ENCODE measurements around the gene OR1E1. TPM values are rescaled to one million over a fixed set of nuclear protein-coding genes. Genes with fewer than 3 reads are reported as not detected.
A peak's percentile ranks its signal among the peaks of the same experiment; 100 is the strongest.
"Not testable (repeated sequence)": the region's sequence is repeated elsewhere in the genome, so short reads cannot be mapped to it uniquely, and the experiment has no call there.

OR1E1 gene
- total RNA-seq, 1 donor from 2014 or later: not detected

DNA sequence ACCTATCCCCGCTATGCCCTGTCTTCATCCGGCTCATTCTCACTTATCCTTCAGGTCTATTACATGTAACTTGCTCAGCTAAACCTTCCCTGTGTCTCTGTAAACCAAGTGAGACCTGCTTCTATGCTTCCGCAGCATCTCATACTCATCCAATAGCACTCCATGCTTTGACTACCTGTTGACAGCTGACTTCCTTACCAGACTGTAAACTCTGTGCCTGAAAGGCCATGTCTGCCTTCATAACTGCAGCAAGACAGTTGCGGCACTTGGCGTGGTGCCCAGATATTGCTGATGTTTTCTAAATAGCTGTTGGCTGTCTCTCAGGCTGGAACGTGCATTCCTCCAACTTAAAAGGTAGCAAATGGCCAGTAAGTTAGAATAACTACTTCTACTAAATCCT, 1.8 kb upstream of the OR1E1 start:
- Mint-ChIP-seq H3K36me3 (ENCODE audit: low read depth) (no peaks in the 10 kb centered on the region), H3K9me3 (ENCODE audit: low read depth) (peaks cover 9% of the 10 kb centered on the region), H3K4me1 (ENCODE audit: low read depth) (no peaks in the 10 kb centered on the region), H3K27ac (ENCODE audit: unreplicated experiment) (no peak overlapping the region), H3K4me3 (ENCODE audit: unreplicated experiment) (no peak overlapping the region), H3K27me3 (ENCODE audit: low read depth) (no peaks in the 10 kb centered on the region)
- TF ChIP-seq, protein P1, sequence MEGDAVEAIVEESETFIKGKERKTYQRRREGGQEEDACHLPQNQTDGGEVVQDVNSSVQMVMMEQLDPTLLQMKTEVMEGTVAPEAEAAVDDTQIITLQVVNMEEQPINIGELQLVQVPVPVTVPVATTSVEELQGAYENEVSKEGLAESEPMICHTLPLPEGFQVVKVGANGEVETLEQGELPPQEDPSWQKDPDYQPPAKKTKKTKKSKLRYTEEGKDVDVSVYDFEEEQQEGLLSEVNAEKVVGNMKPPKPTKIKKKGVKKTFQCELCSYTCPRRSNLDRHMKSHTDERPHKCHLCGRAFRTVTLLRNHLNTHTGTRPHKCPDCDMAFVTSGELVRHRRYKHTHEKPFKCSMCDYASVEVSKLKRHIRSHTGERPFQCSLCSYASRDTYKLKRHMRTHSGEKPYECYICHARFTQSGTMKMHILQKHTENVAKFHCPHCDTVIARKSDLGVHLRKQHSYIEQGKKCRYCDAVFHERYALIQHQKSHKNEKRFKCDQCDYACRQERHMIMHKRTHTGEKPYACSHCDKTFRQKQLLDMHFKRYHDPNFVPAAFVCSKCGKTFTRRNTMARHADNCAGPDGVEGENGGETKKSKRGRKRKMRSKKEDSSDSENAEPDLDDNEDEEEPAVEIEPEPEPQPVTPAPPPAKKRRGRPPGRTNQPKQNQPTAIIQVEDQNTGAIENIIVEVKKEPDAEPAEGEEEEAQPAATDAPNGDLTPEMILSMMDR (IDR thresholded peaks at IDR 0.05): no peak
- DNase-seq (ENCODE audit: low spot score): no peak

DNA sequence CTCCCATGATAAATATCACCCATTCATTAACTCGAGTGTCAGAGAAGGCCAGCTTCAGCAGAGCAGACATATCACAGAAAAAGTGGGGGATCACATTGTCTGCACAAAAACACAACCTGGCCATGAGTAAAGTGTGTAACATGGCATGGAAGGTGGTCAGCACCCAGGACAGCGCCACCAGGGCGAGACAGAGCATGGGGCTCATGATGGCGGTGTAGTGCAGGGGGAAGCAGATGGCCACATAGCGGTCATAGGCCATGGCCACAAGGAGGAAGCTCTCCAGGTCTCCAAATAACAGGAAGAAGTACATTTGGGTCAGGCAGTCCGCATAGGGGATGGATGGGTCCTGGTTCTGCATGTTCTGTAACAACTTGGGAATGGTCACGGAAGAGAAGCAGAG, 409 bp downstream of the OR1E1 start:
- not testable (repeated sequence) for H3K27ac Mint-ChIP-seq (ENCODE audit: unreplicated experiment); H3K4me3 Mint-ChIP-seq (ENCODE audit: unreplicated experiment); DNase-seq (ENCODE audit: low spot score); H3K27me3 Mint-ChIP-seq (ENCODE audit: low read depth); H3K4me1 Mint-ChIP-seq (ENCODE audit: low read depth); H3K9me3 Mint-ChIP-seq (ENCODE audit: low read depth); H3K36me3 Mint-ChIP-seq (ENCODE audit: low read depth)

DNA sequence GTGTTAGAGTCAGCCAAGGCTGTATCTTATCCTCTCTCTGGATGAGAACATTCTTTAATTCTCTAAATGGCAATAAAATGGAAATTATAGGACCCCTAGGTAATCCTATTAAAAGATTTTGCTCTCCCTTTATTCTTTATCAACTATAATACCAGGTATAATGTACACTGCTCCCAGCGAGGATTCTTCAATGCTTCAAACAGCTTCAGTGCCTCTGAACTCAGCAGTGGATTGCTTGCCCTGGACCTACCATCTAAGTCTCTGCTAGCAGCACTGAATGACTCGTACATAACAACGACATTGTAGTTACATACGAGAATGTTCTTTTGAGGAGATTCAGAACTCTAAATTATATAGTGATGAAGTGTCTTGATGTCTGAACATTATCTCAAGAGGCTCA, 8.4 kb downstream of the OR1E1 start:
- Mint-ChIP-seq H3K4me1 (ENCODE audit: low read depth) (no peaks in the 10 kb centered on the region), H3K36me3 (ENCODE audit: low read depth) (no peaks in the 10 kb centered on the region), H3K27me3 (ENCODE audit: low read depth) (no peaks in the 10 kb centered on the region), H3K9me3 (ENCODE audit: low read depth) (peaks cover 25% of the 10 kb centered on the region), H3K4me3 (ENCODE audit: unreplicated experiment) (no peak overlapping the region), H3K27ac (ENCODE audit: unreplicated experiment) (no peak overlapping the region)
- TF ChIP-seq, protein P1 (IDR thresholded peaks at IDR 0.05): no peak
- no peak for DNase-seq (ENCODE audit: low spot score)

DNA sequence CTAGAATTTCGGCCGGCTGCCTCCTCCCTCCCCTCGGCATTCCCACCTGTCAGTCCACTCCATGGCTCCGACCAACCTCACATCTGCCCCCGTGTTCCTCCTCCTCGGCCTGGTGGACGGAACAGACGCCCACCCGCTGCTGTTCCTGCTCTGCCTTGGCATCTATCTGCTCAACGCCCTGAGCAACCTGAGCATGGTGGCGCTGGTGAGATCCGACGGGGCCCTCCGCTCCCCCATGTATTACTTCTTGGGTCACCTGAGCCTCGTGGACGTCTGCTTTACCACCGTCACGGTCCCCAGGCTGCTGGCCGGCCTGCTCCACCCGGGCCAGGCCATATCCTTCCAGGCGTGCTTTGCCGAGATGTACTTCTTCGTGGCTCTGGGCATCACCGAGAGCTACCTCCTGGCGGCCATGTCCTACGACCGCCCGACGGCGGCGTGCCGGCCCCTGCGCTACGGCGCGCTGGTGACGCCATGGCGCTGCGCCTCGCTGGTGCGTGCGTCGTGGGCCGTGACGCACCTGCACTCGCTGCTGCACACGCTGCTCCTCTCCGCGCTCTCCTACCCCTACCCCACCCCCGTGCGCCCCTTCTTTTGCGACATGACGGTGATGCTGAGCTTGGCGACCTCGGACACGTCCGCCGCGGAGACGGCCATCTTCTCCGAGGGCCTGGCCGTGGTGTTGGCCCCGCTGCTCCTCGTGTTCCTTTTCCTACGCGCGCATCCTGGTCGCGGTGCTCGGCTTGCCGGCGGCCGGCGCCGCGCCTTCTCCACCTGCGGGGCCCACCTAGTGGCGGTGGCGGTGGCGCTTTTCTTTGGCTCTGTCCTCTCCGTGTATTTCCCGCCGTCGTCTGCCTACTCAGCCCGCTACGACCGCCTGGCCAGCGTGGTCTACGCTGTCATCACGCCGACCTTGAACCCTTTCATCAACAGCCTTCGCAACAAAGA, 12.1 kb downstream of the OR1E1 start, which contains the start of gene OR3A2:
TSS of gene OR3A2 (minus strand) at position 440 of the 948 bp plus-strand sequence.
- peak; percentile 72 for DNase-seq (ENCODE audit: low spot score)
- no peaks in the 10 kb centered on the region for H3K36me3 Mint-ChIP-seq (ENCODE audit: low read depth)
- H3K4me1 Mint-ChIP-seq (ENCODE audit: low read depth): no peaks in the 10 kb centered on the region
- TF ChIP-seq, protein P1 (IDR thresholded peaks at IDR 0.05): no peak
- no peak within 1 kb of the TSS for H3K27ac Mint-ChIP-seq (ENCODE audit: unreplicated experiment)
- peaks cover 13% of the 10 kb centered on the region for H3K9me3 Mint-ChIP-seq (ENCODE audit: low read depth)
- no peak within 1 kb of the TSS for H3K4me3 Mint-ChIP-seq (ENCODE audit: unreplicated experiment)
- peaks cover 6% of the 10 kb centered on the region for H3K27me3 Mint-ChIP-seq (ENCODE audit: low read depth)

DNA sequence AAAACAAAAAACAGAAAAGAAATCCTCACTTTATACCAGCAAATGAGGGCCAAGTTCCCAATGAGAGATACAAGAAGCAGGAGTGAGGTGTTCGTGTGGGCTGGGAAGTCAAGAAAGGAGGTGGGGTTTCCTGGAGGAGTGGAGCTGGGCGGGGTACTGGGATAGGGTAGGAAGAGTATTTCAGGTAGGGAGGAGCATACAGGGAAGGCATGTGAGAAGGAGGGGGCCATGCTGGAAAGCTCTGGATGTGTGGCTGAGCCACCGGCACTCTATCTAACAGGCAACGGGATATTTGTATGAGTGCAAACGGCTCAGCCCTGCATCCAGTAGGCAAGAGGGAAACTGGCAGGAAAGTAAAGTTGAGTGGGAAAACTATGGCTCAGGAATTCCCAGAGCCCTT, 16.3 kb downstream of the OR1E1 start:
- Mint-ChIP-seq H3K27ac (ENCODE audit: unreplicated experiment) (no peak overlapping the region), H3K27me3 (ENCODE audit: low read depth) (peaks cover 12% of the 10 kb centered on the region), H3K9me3 (ENCODE audit: low read depth) (no peaks in the 10 kb centered on the region), H3K36me3 (ENCODE audit: low read depth) (no peaks in the 10 kb centered on the region), H3K4me1 (ENCODE audit: low read depth) (no peaks in the 10 kb centered on the region), H3K4me3 (ENCODE audit: unreplicated experiment) (no peak overlapping the region)
- TF ChIP-seq, protein P1 (IDR thresholded peaks at IDR 0.05): no peak
- DNase-seq (ENCODE audit: low spot score): no peak
